GM19455 (cell line): ENCODE results near the gene TBC1D19.

Source experiments
- ATAC-seq: cut with Tn5 transposase; IDR thresholded peaks from one replicate; pipeline ENCODE4 v1.9.1; 2021; ENCODE audit not compliant: unreplicated experiment

Gene TBC1D19

GRCh38 chr4:26779224-26779623 is 195.3 kb downstream of the TBC1D19 start:
- ATAC-seq: no peak

- ATAC-seq: no peak
Observed at GRCh38 chr4:26779674-26780073, 195.8 kb downstream of the TBC1D19 start.

GRCh38 chr4:26780539-26780938 is 196.7 kb downstream of the TBC1D19 start:
- no peak for ATAC-seq

- ATAC-seq: no peak
Observed at GRCh38 chr4:26782168-26782829, 198.4 kb downstream of the TBC1D19 start.

GRCh38 chr4:26782830-26783202 is 198.9 kb downstream of the TBC1D19 start:
- ATAC-seq: no peak

GRCh38 chr4:26784207-26784865 is 200.5 kb downstream of the TBC1D19 start:
- ATAC-seq: no peak

GRCh38 chr4:26785312-26785711 is 201.4 kb downstream of the TBC1D19 start:
- no peak for ATAC-seq

GRCh38 chr4:26785810-26786209 is 201.9 kb downstream of the TBC1D19 start:
- no peak for ATAC-seq

- ATAC-seq: no peak
Observed at GRCh38 chr4:26786916-26787315, 203.0 kb downstream of the TBC1D19 start.

GRCh38 chr4:26787461-26788340 is 203.8 kb downstream of the TBC1D19 start:
- ATAC-seq: no peak

- no peak for ATAC-seq
Observed at GRCh38 chr4:26788341-26788733, 204.5 kb downstream of the TBC1D19 start.

- ATAC-seq: no peak
Observed at GRCh38 chr4:26789208-26789607, 205.3 kb downstream of the TBC1D19 start.

GRCh38 chr4:26791346-26791745 is 207.5 kb downstream of the TBC1D19 start:
- no peak for ATAC-seq

- ATAC-seq: no peak
Observed at GRCh38 chr4:26792639-26793038, 208.8 kb downstream of the TBC1D19 start.

- no peak for ATAC-seq
Observed at GRCh38 chr4:26793735-26794134, 209.9 kb downstream of the TBC1D19 start.

- no peak for ATAC-seq
Observed at GRCh38 chr4:26796081-26796480, 212.2 kb downstream of the TBC1D19 start.

GRCh38 chr4:26802790-26803189 is 218.9 kb downstream of the TBC1D19 start:
- no peak for ATAC-seq

- ATAC-seq: no peak
Observed at GRCh38 chr4:26803211-26803861, 219.5 kb downstream of the TBC1D19 start.

GRCh38 chr4:26804451-26804850 is 220.6 kb downstream of the TBC1D19 start:
- no peak for ATAC-seq

GRCh38 chr4:26804925-26805324 is 221.0 kb downstream of the TBC1D19 start:
- ATAC-seq: no peak
